ENCODE data around the gene GPC6. TPM values are rescaled to one million over a fixed set of nuclear protein-coding genes. Genes with fewer than 3 reads are reported as not detected.

GPC6 gene
- total RNA-seq, 2 experiments from 2014 or later: not detected

DNA sequence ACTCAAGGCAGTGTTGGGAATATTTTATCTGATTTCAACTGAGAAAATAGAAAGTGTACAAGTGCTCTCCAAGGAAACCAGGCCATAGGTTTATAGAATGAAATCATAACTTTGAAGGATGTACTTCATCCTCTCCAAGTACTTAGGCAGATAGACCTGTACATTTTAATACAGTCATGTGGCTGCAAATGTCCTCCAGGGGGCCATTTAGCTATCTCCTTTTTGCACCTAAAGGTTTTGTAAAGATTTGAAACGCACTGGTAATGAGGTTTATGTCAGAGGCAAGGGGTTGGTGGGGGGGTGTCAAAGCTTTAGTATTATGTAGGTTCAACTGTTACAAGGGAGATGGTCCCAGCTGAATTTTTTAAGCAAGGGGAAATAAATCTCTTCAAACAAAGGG lies 888.4 kb downstream of the GPC6 start:
- intact Hi-C loops (cut with micrococcal nuclease; ENCODE audit: unreplicated experiment): no loop called here

DNA sequence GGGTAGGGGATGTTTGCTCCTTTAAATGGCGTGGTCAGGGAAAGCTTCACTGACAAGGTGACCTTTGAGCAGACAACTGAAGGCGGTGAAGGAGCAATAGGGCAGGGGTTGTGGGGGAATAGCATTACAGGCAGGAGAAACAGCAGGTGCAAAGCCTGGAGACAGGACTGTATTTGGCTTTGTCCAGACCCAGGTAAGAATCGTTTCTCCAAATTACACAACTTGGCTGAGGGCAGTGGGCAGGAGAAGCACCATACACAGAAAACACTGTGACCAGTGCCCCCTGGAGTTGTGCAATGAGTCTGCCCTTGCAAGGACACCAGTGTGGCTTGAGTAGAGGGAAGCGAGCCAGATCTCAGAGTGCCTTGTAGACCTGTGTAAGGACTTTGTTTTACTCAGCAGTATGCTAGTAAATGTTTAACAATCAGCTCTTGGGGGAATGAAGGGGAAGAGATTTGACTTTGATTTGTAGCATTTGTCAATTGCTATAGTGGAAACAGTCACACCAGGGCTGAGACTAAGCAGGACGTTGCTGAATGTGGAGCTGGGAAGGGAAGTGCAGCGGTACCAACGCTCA lies 892.8 kb downstream of the GPC6 start:
- Histone ChIP-seq H3K9me2 (ENCODE audit: insufficient read depth, low read length) (no peaks in the 10 kb centered on the region), H3K79me2 (ENCODE audit: insufficient read depth, low read depth, low read length) (no peaks in the 10 kb centered on the region), H2AFZ (ENCODE audit: low read length) (no peak overlapping the region), H3K4me2 (ENCODE audit: low read length) (no peak overlapping the region), H3K36me3 (ENCODE audit: insufficient read depth, low read length) (no peaks in the 10 kb centered on the region), H3K9me3 (ENCODE audit: low read length) (no peaks in the 10 kb centered on the region), H3K4me1 (ENCODE audit: insufficient read depth, low read length, poor library complexity, severe bottlenecking) (no peaks in the 10 kb centered on the region), H4K20me1 (ENCODE audit: insufficient read depth, low read length) (no peaks in the 10 kb centered on the region), H3K4me3 (ENCODE audit: low read depth, low read length, poor library complexity, severe bottlenecking) (no peak overlapping the region), H3K27ac (ENCODE audit: low read depth, low read length, poor library complexity, severe bottlenecking) (no peak overlapping the region)
- DNase-seq (ENCODE audit: low spot score): no peak
- intact Hi-C loops (cut with micrococcal nuclease; ENCODE audit: unreplicated experiment): no loop called here
- TF ChIP-seq CTCF (conservative IDR thresholded peaks at IDR 0.05; ENCODE audit: low read length) (no peak), EZH2phosphoT487 (IDR thresholded peaks at IDR 0.05; ENCODE audit: borderline replicate concordance, low read depth, low read length) (no peak)
- BruUV-seq (replicated peaks): no TSS peak
- CTCF ChIA-PET (ENCODE audit: unreplicated experiment): no interaction called here
- POLR2A ChIA-PET: no interaction called here

More for the DNA sequence above, 888.4 kb downstream of the GPC6 start:
- ChIA-PET POLR2A (interaction anchor here (0.7 kb wide), 1 partner anchor 277 kb away, joined by 3 read pairs; no protein-coding TSS in a partner anchor), CTCF (ENCODE audit: unreplicated experiment) (no interaction called here)
- H3K9me3 ChIP-seq (ENCODE audit: low read length): no peaks in the 10 kb centered on the region
- TF ChIP-seq EZH2phosphoT487 (IDR thresholded peaks at IDR 0.05; ENCODE audit: borderline replicate concordance, low read depth, low read length) (no peak), CTCF (conservative IDR thresholded peaks at IDR 0.05; ENCODE audit: low read length) (no peak)
- H2AFZ ChIP-seq (ENCODE audit: low read length): no peak overlapping the region
- no peaks in the 10 kb centered on the region for H3K9me2 ChIP-seq (ENCODE audit: insufficient read depth, low read length)
- H3K79me2 ChIP-seq (ENCODE audit: insufficient read depth, low read depth, low read length): no peaks in the 10 kb centered on the region
- H3K4me3 ChIP-seq (ENCODE audit: low read depth, low read length, poor library complexity, severe bottlenecking): no peak overlapping the region
- BruUV-seq (replicated peaks): no TSS peak
- no peak overlapping the region for H3K4me2 ChIP-seq (ENCODE audit: low read length)
- no peaks in the 10 kb centered on the region for H3K36me3 ChIP-seq (ENCODE audit: insufficient read depth, low read length)
- no peaks in the 10 kb centered on the region for H4K20me1 ChIP-seq (ENCODE audit: insufficient read depth, low read length)
- DNase-seq (ENCODE audit: low spot score): no peak
- H3K4me1 ChIP-seq (ENCODE audit: insufficient read depth, low read length, poor library complexity, severe bottlenecking): no peaks in the 10 kb centered on the region
- H3K27ac ChIP-seq (ENCODE audit: low read depth, low read length, poor library complexity, severe bottlenecking): no peak overlapping the region

DNA sequence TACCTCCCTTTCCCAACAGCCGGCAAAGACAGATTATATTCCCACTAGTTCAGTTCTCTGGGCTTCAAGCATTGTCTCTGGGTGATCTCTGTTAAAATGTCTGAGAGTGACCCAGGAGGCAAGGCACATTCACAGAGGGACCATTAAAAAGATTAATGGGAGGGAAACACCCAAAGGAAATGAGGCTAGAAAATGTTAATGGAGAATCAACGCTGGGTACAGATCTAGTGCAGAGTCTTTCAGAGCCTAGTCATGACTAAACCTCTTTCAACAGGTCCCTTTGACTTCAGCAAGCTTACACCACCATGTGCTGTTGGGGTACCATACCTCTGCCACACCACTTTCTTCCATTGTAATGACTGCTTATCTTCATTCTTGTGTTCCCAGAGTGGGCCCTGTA lies 894.3 kb downstream of the GPC6 start:
- no TSS peak for BruUV-seq (replicated peaks)
- POLR2A ChIA-PET: no interaction called here
- no peaks in the 10 kb centered on the region for H3K9me2 ChIP-seq (ENCODE audit: insufficient read depth, low read length)

More for the DNA sequence above, 894.3 kb downstream of the GPC6 start:
- intact Hi-C loops (cut with micrococcal nuclease; ENCODE audit: unreplicated experiment): no loop called here
- Histone ChIP-seq H3K27ac (ENCODE audit: low read depth, low read length, poor library complexity, severe bottlenecking) (no peak overlapping the region), H3K79me2 (ENCODE audit: insufficient read depth, low read depth, low read length) (no peaks in the 10 kb centered on the region), H3K4me2 (ENCODE audit: low read length) (no peak overlapping the region), H3K4me1 (ENCODE audit: insufficient read depth, low read length, poor library complexity, severe bottlenecking) (no peaks in the 10 kb centered on the region), H2AFZ (ENCODE audit: low read length) (no peak overlapping the region), H4K20me1 (ENCODE audit: insufficient read depth, low read length) (no peaks in the 10 kb centered on the region), H3K36me3 (ENCODE audit: insufficient read depth, low read length) (no peaks in the 10 kb centered on the region), H3K4me3 (ENCODE audit: low read depth, low read length, poor library complexity, severe bottlenecking) (no peak overlapping the region), H3K9me3 (ENCODE audit: low read length) (no peaks in the 10 kb centered on the region)
- TF ChIP-seq CTCF (conservative IDR thresholded peaks at IDR 0.05; ENCODE audit: low read length): no peak
- DNase-seq (ENCODE audit: low spot score): no peak
- CTCF ChIA-PET (ENCODE audit: unreplicated experiment): interaction anchor here (0.5 kb wide), 1 partner anchor 326 kb away, joined by 3 read pairs; no protein-coding TSS in a partner anchor

Measured in OCI-LY7 (cell line).